ENCODE results near the gene NEK1.
"Not testable (repeated sequence)": the region's sequence is repeated elsewhere in the genome, so short reads cannot be mapped to it uniquely, and the experiment has no call there.

Gene NEK1

DNA sequence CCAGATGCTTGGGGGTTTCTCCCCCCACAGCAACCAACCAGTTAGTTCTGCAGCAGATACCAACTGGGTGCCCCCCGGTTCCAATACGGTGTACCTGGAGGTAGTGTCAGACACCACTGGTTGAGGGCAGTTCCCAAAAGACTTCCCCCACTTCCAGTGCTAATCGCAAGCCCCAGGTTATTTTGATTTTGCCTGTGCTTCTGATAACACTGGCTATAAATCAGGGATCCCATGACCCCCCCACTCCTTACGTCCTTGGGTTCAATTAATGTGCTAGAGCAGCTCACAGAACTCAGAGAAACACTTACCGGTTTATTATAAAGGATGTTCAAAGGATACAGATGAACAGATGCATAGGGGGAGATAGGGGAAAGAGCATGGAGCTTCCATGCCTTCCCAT, 13.5 kb upstream of the NEK1 start:
- H3K27ac ChIP-seq, result no peak overlapping the region
- TF ChIP-seq ZFX (IDR thresholded peaks at IDR 0.05; ENCODE audit: borderline replicate concordance) (no peak), CTCF (IDR thresholded peaks at IDR 0.05) (no peak)

GRCh38 chr4:169624012-169624411, 11.6 kb upstream of the NEK1 start:
- H3K27ac ChIP-seq, result not testable (repeated sequence)

DNA sequence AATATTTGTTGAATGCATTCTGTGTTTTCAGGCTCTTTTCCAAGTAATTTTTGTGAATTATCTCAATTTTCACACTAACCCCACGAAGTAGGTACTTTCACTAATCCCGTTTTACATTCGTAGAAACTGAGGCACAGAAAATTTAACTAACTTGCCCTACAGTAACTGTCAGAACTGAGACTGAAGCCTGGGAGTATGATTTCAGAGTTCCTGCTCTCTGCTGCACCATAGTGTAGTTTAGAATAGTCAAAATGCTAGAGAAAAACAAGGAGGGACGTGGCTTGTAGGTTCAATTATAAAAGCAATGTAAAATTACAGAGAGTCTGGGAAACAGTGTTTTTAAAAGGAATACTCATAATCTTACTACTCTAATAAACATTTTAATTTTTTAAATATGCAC, 10.2 kb upstream of the NEK1 start:
- H3K27ac ChIP-seq, result no peak overlapping the region
- no peak for TF ChIP-seq CTCF (IDR thresholded peaks at IDR 0.05)
- no peak for TF ChIP-seq ZFX (IDR thresholded peaks at IDR 0.05; ENCODE audit: borderline replicate concordance)

GRCh38 chr4:169621731-169622492, 9.5 kb upstream of the NEK1 start:
- H3K27ac ChIP-seq, result peak overlapping the region; percentile 87
- no peak for TF ChIP-seq CTCF (IDR thresholded peaks at IDR 0.05)
- no peak for TF ChIP-seq ZFX (IDR thresholded peaks at IDR 0.05; ENCODE audit: borderline replicate concordance)

DNA sequence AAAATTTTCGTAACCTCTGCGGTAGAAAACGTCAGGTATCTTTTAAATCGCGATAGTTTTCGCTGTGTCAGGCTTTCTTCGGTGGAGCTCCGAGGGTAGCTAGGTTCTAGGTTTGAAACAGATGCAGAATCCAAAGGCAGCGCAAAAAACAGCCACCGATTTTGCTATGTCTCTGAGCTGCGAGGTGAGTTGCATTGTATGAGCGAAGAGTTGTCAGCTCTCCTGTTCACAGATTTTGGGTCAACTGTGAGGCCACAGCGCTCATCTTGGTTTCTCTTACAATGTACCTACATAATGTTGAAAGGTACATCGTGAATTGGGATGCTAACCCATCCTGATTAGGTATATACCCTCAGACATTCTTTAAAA, 8.5 kb upstream of the NEK1 start:
- H3K27ac ChIP-seq, result peak overlapping the region; percentile 87
- TF ChIP-seq CTCF (IDR thresholded peaks at IDR 0.05) (no peak), ZFX (IDR thresholded peaks at IDR 0.05; ENCODE audit: borderline replicate concordance) (no peak)

DNA sequence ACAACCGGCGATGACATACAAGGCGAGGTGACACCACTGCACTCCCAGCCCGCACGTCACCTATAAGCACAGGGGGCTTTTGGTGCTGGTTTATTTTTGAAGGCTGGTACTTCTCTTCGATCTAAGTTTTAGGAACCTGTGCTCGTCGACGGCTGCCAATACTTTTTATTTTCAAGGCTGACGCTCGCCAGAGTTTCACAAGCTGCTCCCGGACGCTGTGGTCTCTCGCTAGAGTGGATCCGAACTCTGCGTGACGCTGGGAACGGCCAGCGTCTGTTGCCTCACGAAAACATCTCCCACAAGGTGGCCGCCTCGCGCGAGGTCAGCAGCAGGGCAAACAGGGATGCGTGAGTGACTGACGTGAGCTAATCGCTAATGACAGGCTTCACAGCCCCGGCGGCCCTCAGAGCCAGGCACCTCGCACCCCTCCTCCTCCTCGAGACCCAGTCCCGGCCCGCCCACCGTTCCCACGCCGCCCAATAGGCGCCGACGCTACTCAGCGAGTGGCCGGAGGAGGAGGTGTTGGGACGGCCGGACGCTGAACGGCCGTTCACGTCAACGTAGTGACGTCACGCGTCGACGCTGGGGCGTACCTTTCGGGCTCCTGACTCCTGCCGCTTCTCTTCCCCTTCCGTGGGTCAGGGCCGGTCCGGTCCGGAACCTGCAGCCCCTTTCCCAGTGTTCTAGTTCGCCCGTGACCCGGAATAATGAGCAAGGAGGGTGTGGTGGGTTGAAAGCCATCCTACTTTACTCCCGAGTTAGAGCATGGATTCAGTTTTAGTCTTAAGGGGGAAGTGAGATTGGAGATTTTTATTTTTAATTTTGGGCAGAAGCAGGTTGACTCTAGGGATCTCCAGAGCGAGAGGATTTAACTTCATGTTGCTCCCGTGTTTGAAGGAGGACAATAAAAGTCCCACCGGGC, 7.8 kb upstream of the NEK1 start, which contains the start of gene CLCN3:
Gene CLCN3 (plus strand): TSS at position 621 of the 922 bp plus-strand sequence. CDS start 15,351 bp downstream, outside the sequence.
- peak within 1 kb of the TSS; percentile 87 for H3K27ac ChIP-seq
- TF ChIP-seq CTCF (IDR thresholded peaks at IDR 0.05), result no peak
- TF ChIP-seq ZFX (IDR thresholded peaks at IDR 0.05; ENCODE audit: borderline replicate concordance), result no peak

GRCh38 chr4:169619518-169619957, 7.2 kb upstream of the NEK1 start:
- TF ChIP-seq ZFX (IDR thresholded peaks at IDR 0.05; ENCODE audit: borderline replicate concordance) (no peak), CTCF (IDR thresholded peaks at IDR 0.05) (peak; percentile 52)
- peak overlapping the region; percentile 87 for H3K27ac ChIP-seq
